GM12878 (cell line): Measurements from ENCODE around the gene PATJ. TPM values are rescaled to one million over a fixed set of nuclear protein-coding genes. Genes with fewer than 3 reads are reported as not detected.

Source experiments
- CEBPB ChIP-seq, 2 experiments: fragments of 150-350 bp in 1 of 2; IDR thresholded peaks; 2 replicates each; pipeline ENCODE4 v1.6.1; 2012 to 2014; ENCODE audit warnings: low read depth in 2 of 2, low read length in 2 of 2, borderline replicate concordance in 1 of 2, inconsistent platforms in 1 of 2
- FOS ChIP-seq: IDR thresholded peaks from 3 replicates; pipeline ENCODE4 v1.6.1; 2011; ENCODE audit warnings: borderline replicate concordance; ENCODE audit not compliant: insufficient read length; ENCODE audit errors: extremely low read depth
- HCFC1 ChIP-seq: fragments of 150-350 bp; IDR thresholded peaks from 2 replicates; pipeline ENCODE4 v1.6.1; 2014; ENCODE audit warnings: low read length
- NFXL1 ChIP-seq: fragments of 450-650 bp; IDR thresholded peaks from 2 replicates; pipeline ENCODE4 v1.6.1; 2017; ENCODE audit warnings: antibody characterized with exemption, mild to moderate bottlenecking, borderline replicate concordance
- SMC3 ChIP-seq: IDR thresholded peaks from 2 replicates; pipeline ENCODE4 v1.6.1; 2011; ENCODE audit warnings: low read length, improper control_type of control experiment, borderline replicate concordance
- SP1 ChIP-seq: IDR thresholded peaks from one replicate; pipeline ENCODE4 v1.6.1; 2011; ENCODE audit warnings: low read depth, low read length
- SPI1 ChIP-seq: IDR thresholded peaks from 2 replicates; pipeline ENCODE4 v1.6.1; 2011; ENCODE audit warnings: low read depth, mild to moderate bottlenecking, low read length, moderate library complexity, borderline replicate concordance; ENCODE audit not compliant: insufficient read depth
- ZNF687 ChIP-seq: fragments of 450-650 bp; IDR thresholded peaks from 2 replicates; pipeline ENCODE4 v1.6.1; 2017; ENCODE audit warnings: mild to moderate bottlenecking, moderate library complexity
- polyA plus RNA-seq, 11 experiments: library from polyadenylated mRNA; depleted of rRNA in 4 of 11; unstranded in 6 of 11; stranded (reverse) in 5 of 11; fragments of >200 nt; fragmentation: Nextera tagmentation in 4 of 11; fragmentation: Illumina TruSeq in 1 of 11; extraction: Ambion mirVana in 4 of 11; extraction: Trizol in 1 of 11; gene quantifications; 1 replicate in 1 of 11; 2 replicates in 10 of 11; pipeline versions ENCODE4 v1.2.1 to v1.2.3, GENCODE V29; 2011 to 2016; ENCODE audit warnings: inconsistent platforms in 2 of 11, missing spikeins in 2 of 11, low read depth in 1 of 11
- total RNA-seq, 4 experiments: library from RNA; depleted of rRNA in 3 of 4; stranded (reverse); fragments of >200 nt in 3 of 4; fragmentation: Illumina TruSeq in 1 of 4; extraction: Trizol in 1 of 4; gene quantifications; 2 replicates each; pipeline versions ENCODE4 v1.2.1 to v1.2.3, GENCODE V29; 2013 to 2021
- TF ChIP-seq, protein P1 (sequence below): fragments of 450-650 bp; IDR thresholded peaks from 2 replicates; pipeline ENCODE4 v1.6.1; 2017; ENCODE audit warnings: mild to moderate bottlenecking, moderate library complexity
- TF ChIP-seq, protein P2 (sequence below): IDR thresholded peaks from 2 replicates; pipeline ENCODE4 v1.6.1; 2011; ENCODE audit warnings: borderline replicate concordance, low read depth, mild to moderate bottlenecking, moderate library complexity, low read length; ENCODE audit not compliant: insufficient read depth, poor library complexity, severe bottlenecking

PATJ gene
- total and polyA plus RNA-seq, 10 of the 15 experiments (the other 5 are each of a cell fraction or from before 2014, with no cell fraction given): 2.8 to 13.9 (median 6.9) TPM

- no peak for TF ChIP-seq NFXL1
- no peak for TF ChIP-seq FOS
- peak; percentile 29; the same call in 1 of the 2 replicates for TF ChIP-seq SMC3
- no peak for TF ChIP-seq SP1
- TF ChIP-seq, protein P1, sequence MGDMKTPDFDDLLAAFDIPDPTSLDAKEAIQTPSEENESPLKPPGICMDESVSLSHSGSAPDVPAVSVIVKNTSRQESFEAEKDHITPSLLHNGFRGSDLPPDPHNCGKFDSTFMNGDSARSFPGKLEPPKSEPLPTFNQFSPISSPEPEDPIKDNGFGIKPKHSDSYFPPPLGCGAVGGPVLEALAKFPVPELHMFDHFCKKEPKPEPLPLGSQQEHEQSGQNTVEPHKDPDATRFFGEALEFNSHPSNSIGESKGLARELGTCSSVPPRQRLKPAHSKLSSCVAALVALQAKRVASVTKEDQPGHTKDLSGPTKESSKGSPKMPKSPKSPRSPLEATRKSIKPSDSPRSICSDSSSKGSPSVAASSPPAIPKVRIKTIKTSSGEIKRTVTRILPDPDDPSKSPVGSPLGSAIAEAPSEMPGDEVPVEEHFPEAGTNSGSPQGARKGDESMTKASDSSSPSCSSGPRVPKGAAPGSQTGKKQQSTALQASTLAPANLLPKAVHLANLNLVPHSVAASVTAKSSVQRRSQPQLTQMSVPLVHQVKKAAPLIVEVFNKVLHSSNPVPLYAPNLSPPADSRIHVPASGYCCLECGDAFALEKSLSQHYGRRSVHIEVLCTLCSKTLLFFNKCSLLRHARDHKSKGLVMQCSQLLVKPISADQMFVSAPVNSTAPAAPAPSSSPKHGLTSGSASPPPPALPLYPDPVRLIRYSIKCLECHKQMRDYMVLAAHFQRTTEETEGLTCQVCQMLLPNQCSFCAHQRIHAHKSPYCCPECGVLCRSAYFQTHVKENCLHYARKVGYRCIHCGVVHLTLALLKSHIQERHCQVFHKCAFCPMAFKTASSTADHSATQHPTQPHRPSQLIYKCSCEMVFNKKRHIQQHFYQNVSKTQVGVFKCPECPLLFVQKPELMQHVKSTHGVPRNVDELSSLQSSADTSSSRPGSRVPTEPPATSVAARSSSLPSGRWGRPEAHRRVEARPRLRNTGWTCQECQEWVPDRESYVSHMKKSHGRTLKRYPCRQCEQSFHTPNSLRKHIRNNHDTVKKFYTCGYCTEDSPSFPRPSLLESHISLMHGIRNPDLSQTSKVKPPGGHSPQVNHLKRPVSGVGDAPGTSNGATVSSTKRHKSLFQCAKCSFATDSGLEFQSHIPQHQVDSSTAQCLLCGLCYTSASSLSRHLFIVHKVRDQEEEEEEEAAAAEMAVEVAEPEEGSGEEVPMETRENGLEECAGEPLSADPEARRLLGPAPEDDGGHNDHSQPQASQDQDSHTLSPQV: no peak
- no peak for TF ChIP-seq ZNF687
- no peak for TF ChIP-seq CEBPB (IDR thresholded peaks at IDR 0.05; ENCODE audit: borderline replicate concordance in 1 of 2, low read depth in 2 of 2, low read length in 2 of 2)
- TF ChIP-seq, protein P2, sequence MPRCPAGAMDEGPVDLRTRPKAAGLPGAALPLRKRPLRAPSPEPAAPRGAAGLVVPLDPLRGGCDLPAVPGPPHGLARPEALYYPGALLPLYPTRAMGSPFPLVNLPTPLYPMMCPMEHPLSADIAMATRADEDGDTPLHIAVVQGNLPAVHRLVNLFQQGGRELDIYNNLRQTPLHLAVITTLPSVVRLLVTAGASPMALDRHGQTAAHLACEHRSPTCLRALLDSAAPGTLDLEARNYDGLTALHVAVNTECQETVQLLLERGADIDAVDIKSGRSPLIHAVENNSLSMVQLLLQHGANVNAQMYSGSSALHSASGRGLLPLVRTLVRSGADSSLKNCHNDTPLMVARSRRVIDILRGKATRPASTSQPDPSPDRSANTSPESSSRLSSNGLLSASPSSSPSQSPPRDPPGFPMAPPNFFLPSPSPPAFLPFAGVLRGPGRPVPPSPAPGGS: no peak
- TF ChIP-seq HCFC1: no peak
- TF ChIP-seq SPI1: no peak
- TF ChIP-seq, all 136 proteins: peak for 3
Measured at GRCh38 chr1:62144238-62144831, 402.1 kb downstream of the PATJ start (continued).
